ENCODE measurements around the gene RNF214.

Gene RNF214

DNA sequence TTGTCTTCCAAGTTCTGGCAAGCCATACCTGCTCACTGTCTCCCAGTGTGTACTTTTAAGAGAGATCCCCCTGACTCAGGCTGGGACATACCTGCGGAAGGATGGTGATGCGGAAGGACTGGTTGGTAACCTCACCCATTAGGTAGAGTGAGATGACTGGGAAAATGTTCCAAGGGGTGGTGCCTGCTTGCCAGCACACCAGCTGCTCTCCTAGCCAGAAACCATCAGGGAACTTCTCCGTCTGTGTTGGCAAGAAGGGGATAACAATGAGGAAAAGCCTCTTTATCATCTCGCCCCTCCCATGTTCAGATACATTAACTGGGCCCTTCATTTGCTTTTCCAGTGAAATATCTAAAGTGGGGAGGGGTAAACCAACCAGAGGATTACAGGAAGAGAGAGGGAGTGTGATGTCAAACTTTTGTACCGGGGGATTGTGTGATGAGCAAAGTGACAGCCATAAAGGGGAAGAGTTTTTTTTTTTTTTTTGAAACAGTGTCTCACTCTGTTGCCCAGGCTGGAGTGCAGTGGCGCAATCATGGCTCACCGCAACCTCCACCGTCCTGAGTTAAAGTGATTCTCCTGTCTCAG lies 58.4 kb downstream of the RNF214 start, which contains the start of gene BACE1-AS:
Gene BACE1-AS, plus strand, starts transcription at position 538 of the 588 bp plus-strand sequence.
- TF ChIP-seq, protein P1, sequence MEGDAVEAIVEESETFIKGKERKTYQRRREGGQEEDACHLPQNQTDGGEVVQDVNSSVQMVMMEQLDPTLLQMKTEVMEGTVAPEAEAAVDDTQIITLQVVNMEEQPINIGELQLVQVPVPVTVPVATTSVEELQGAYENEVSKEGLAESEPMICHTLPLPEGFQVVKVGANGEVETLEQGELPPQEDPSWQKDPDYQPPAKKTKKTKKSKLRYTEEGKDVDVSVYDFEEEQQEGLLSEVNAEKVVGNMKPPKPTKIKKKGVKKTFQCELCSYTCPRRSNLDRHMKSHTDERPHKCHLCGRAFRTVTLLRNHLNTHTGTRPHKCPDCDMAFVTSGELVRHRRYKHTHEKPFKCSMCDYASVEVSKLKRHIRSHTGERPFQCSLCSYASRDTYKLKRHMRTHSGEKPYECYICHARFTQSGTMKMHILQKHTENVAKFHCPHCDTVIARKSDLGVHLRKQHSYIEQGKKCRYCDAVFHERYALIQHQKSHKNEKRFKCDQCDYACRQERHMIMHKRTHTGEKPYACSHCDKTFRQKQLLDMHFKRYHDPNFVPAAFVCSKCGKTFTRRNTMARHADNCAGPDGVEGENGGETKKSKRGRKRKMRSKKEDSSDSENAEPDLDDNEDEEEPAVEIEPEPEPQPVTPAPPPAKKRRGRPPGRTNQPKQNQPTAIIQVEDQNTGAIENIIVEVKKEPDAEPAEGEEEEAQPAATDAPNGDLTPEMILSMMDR (IDR thresholded peaks at IDR 0.05; ENCODE audit: insufficient read depth, low read length, missing control alignments): no peak
- H3K4me3 ChIP-seq (ENCODE audit: low read depth, low read length): no peak within 1 kb of the TSS
- ChIA-PET CTCF (no interaction called here), POLR2A (no interaction called here)
- no peak for DNase-seq (ENCODE audit: low read depth, low spot score)

DNA sequence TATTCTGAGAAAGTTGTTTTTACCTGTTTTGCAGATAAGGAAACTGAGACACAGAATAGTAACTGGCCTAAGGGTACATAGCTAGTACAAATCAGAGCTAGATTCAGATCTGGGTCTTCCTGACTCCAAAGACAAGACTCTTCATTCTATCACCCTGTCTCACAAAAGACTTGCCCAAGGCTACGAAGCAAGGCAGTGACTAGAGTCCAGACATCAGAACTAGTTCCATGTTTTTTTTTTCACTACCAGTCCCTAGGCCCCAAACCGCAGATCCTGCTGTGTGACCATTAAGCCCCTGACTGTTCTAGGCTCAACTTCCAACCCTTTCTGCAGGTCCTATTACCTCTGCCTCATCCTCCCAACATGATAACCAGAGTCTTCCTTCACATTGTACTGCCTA lies 60.1 kb downstream of the RNF214 start:
- ChIA-PET POLR2A (no interaction called here), CTCF (no interaction called here)
- no peak for DNase-seq (ENCODE audit: low read depth, low spot score)
- TF ChIP-seq, protein P1 (IDR thresholded peaks at IDR 0.05; ENCODE audit: insufficient read depth, low read length, missing control alignments): no peak
- no peak overlapping the region for H3K4me3 ChIP-seq (ENCODE audit: low read depth, low read length)

DNA sequence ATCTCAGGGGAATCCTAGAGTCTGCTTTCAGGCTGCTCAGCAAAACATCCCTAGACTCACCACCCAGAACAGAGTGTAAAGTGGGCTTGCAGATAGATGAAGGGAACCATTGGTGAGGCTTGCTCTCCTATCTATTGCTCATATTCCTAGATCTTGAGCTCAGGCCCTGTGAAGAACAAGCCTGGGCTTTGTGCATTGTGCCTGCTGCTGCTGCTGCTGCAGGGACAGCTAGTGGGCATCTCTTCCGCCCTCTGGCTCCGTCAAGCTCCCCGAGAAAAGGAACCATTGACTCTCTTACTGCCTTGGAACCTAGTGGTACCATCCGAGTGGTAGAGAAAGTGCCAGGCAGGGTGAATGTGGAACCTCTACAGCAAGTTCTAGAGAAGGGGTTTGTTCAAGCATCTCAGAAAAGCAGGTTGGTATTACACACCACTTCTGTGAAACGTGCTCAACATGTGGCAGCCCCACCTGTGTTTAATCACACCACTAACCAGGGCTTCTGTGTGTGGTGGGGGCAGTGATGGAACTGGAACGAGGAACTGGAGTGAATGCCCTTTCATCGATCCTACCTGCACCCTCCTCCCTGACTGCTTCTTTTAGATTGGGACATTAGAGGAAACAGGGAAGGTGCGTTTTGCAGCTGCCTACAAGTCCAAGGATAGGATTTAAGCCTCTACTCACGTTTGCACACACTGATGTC lies 63.1 kb downstream of the RNF214 start:
- ChIA-PET CTCF (no interaction called here), POLR2A (no interaction called here)
- TF ChIP-seq, protein P1 (IDR thresholded peaks at IDR 0.05; ENCODE audit: insufficient read depth, low read length, missing control alignments): no peak
- DNase-seq (ENCODE audit: low read depth, low spot score): no peak
- no peak overlapping the region for H3K4me3 ChIP-seq (ENCODE audit: low read depth, low read length)

DNA sequence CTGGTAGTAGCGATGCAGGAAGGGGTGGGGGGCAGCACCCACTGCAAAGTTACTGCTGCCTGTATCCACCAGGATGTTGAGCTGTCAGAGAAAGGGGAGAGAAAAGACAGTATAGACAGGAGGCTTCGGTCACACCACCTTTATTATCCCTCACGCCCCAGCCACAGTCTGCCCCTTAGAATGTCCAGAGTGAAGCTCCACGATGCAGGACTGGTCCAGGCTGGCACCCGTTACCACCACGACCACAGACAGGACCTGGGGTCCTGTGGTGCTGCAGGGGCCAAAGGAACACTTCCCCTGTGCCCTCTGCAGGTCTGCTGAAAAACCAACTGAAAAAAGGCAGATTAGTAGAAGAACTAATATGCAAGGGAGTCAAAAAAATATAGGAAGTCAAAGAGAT lies 64.4 kb downstream of the RNF214 start:
- POLR2A ChIA-PET: no interaction called here
- CTCF ChIA-PET: interaction anchor here (1.0 kb wide), 1 partner anchor 70 kb away, joined by 3 read pairs; no protein-coding TSS in a partner anchor
- TF ChIP-seq, protein P1 (IDR thresholded peaks at IDR 0.05; ENCODE audit: insufficient read depth, low read length, missing control alignments): no peak
- no peak overlapping the region for H3K4me3 ChIP-seq (ENCODE audit: low read depth, low read length)
- no peak for DNase-seq (ENCODE audit: low read depth, low spot score)

DNA sequence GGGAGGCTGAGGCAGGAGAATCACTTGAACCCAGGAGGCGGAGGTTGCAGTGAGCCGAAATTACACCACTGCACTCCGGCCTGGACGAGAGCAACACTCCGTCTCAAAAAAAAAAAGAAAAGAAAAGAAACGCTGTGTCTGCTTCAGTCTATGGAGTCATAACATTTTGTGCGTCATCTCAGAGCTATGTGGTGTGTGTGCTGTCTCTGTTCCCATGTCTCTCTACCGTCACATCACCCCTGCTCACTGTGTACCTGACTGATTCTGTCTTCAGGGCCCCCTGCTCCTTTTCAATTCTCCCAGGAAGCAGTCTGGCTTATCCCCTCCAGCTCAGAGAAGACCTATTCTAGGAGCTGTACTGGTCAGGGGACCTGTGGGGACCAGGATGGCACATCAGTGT lies 65.7 kb downstream of the RNF214 start:
- ChIA-PET POLR2A (no interaction called here), CTCF (no interaction called here)
- TF ChIP-seq, protein P1 (IDR thresholded peaks at IDR 0.05; ENCODE audit: insufficient read depth, low read length, missing control alignments): no peak
- no peak for DNase-seq (ENCODE audit: low read depth, low spot score)
- no peak overlapping the region for H3K4me3 ChIP-seq (ENCODE audit: low read depth, low read length)
